GM21723 (cell line): ENCODE results near the gene TTC38.

Experiments used
- ATAC-seq: cut with Tn5 transposase; IDR thresholded peaks from one replicate; pipeline ENCODE4 v1.9.1; 2021; ENCODE audit warnings: mild to moderate bottlenecking, moderate library complexity; ENCODE audit not compliant: unreplicated experiment

Gene TTC38

DNA sequence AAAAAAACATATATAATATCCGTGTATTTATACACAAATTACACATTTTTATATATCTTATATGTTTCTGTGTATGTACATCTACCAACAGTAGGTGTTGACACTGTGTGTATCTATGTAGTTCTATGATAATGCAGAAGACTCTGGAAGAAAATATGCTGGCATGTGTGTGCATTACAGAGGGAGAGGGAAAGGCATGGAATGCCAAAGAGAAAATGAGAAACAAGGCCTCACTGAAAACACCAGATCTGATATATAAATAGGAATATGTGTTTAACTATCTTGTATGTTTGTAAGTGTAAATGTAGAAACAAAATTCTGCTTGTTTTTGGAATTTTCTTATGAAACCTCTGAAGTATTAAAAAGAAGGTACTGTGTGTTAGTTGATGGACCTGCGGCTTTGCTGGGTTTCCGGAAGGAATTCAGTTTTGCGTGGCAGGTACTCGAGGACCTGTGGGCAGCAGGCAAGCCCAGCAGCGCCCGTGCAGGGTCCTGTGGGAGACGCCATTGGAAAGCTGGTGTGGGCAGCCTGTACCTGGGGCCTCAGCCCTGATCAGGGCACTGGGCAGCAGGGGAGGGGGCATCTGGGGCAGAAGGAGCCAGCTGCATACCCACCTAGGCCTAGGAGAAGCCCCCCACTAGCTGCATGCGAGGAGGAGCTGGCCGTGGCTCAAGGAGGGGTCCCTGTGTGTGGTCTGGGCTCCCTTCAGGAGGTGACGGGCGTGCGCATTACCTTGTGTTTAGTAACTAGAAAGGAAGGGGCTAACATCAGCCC, 60.1 kb downstream of the TTC38 start:
- ATAC-seq: no peak

DNA sequence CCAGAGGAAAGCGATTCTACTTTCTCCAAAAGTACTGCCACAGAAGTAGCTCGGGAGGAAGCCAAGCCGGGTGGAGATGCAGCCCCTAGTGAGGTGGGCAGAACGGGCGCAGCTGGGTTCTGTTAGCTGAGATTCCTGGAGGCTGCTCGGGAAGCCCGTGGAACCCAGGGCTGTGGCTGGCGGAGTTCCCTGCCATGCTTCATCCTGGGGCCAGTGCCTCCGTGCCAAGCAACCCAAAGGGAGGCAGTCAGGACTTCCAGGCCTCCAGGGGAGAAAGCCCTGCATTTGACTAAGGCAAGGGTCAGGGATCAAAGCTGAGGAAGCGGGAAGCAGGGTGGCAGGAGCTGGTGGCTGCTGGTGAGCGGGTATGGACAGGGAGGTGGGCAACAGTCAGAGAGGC, 61.0 kb downstream of the TTC38 start:
- no peak for ATAC-seq

DNA sequence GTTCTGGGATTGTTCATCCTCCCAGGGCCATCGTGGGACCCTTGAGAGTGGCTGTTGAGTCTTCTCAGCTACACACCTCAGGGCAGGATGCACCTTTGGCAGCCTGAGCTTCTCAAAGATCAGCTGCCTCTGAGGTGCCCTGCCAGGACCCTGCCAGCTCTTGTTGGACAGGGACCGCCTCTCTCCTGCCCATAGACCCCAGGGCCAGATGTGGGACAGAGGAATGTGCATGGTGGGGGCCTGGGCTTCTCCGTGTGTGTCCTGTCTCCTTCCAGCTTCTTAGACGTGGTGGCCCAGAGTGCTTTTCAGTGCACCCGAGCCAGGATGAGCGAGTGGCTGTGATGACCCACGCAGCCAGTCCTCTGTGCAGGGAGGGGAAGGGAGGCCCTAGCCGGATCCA, 61.8 kb downstream of the TTC38 start:
- ATAC-seq: no peak

DNA sequence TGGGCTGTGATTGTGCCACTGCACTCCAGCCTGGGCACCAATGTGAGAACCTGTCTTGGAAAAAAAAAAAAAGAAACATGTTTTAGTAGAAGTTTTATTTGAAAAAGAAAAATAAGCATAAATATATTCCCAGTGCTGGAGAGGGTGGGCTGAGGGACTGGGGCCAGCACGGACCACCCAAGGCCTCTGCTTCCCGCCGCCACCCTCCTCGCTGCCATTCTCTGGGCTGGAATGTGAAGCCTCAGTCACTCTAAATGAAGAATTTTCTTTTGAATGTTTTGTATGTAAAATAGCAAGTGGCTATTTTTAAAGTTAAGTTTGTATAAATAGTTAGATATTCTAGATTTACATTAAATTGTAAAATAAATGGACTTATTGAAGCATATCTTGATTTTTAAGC, 62.6 kb downstream of the TTC38 start:
- ATAC-seq: no peak

DNA sequence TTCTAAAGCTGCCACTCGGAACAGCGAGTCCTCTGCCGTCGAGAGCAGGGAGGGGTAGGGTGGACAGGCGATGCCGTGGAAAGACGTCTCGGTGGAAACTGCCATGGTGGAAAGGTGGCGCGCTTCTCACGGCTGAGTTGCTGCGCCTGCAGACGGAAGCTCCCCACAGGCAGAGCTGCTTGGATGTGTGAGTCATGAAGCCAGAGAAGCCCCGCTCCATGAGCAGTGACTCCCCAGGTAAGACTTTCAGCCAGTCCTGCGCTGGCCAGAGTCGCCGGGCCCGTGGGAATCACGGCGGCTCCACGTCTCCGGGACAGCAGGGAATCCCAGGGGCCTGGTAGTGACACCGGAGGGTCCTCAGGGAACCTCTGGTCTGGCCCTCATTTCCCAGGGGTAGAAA, 63.7 kb downstream of the TTC38 start:
- ATAC-seq: no peak

DNA sequence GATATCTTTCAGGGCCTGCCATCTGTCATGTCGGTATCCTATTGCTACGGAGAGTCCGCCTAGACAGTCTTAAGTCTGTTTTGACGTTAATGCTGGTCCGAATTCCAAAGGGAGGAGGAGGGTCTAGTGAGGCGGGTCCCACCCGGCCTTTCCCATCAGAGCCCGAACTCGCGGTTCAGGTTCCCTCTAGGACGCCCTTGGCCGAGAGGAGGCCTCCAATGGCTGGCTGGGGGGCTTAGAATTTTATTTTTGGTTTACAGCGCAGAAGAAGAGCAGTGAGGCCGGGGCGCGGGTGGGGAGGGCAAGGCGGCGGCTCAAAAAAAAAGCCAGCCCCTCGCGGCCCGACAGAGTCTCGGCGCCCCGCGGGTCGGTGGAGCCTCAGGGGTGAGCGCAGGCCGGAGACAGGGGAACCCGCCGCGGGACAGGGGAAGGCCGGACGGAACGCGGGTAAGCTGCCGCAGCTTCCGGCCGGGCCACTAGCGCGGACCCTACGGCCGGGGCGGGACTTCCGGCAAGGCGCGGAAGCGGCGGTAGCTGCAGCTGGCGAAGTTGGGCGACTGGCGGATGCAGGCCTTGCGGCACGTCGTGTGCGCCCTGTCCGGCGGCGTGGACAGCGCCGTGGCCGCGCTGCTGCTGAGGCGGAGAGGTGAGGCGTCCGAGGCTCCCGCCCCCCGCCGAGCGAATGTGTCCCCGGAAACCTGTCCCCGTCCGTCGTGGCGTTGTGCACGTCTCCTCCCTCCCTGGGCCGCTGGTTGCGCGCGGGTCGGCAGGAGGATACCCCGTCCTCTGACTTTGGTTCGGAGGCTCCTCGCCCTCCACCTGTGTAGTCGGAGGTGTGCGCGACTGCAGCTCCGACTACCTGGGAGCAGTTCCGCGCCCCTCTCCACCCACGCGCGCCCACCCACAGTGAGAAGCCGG, 67.7 kb downstream of the TTC38 start, which contains the start of gene TRMU:
TSS of gene TRMU (plus strand) at position 514 of the 918 bp plus-strand sequence. CDS start at position 565, 51 bp downstream.
- ATAC-seq: peak; percentile 83

DNA sequence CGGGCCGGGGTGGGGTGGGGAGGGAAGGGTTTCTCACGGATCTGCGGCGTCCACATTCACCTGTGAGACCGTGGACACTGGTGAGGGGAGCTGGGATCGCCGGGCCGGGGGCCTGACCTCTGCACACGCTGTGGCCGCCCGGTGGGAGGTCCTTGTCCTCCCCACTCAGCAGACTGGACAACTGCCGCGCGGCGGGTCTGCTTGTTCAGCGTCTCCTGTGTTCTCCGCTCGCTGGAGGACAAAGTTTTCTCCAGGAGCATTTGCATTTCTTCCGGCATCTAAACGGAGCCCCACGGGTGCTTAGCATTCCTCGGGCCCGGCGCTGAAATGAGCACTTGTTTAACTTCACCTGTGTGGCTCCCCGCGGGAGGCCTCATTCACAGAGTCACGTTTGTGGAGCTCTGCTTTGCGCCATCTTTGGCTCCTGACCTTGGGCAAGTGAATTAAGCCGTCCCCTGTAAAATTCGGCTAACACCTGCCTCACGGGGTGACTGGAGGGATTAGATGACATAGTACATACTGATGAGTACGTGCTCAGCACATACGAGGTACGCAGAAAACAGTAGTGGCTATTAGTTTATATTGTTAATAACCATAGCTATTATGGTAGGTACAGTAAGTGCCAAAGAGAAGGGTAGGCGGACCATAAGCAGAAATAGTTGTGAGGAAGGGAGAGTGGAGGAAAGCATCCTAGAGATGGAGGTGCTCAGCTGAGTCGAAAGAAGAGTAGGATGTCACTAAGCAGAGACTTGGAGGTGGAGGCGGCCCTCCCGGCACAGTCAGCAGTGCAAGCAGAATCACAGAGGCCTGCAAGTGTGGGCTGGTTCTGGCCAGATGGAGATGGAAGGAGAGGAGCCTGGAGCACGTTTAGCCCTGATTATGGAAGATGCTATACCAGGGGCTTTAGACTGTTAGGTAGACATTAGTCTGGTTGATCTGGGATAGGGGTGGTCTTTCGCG, 68.6 kb downstream of the TTC38 start:
- no peak for ATAC-seq

DNA sequence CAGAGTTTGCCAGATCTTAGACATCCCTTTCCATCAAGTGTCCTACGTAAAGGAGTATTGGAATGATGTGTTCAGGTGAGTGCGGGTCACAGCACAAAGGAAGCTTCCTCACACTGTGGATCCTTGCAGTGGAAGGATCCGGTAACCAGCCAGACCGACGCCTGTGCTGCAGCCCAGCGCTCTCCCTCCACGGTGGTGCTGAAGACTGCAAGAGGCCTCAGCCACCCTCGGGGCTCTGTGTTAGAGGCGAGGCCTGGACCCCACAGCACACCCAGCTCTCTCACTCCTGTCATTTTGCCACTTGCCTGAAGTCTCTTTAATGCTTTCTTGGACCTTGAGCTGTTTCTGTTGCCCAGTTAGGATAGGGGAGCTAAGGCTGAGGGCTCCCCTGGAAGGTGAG, 70.1 kb downstream of the TTC38 start:
- ATAC-seq: no peak

DNA sequence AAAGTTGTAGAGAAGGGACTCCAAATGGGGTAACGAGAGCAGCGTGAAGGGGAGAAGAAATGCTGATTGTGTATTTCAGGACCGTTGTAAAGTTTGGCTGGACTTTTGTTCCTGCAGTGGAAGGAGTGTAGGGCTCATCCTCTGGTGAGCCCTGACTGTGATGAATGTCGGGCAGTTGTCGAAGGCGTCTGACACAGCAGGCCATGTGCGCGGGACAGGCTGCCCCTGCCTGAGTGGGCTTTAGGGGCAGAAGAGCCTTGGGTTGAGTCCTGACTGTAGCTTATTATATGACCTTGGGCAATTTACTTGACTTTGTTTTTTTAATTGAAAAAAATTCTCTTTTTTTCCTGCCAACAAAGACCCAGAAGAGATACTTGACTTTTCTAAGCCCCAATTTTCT, 70.8 kb downstream of the TTC38 start:
- no peak for ATAC-seq

DNA sequence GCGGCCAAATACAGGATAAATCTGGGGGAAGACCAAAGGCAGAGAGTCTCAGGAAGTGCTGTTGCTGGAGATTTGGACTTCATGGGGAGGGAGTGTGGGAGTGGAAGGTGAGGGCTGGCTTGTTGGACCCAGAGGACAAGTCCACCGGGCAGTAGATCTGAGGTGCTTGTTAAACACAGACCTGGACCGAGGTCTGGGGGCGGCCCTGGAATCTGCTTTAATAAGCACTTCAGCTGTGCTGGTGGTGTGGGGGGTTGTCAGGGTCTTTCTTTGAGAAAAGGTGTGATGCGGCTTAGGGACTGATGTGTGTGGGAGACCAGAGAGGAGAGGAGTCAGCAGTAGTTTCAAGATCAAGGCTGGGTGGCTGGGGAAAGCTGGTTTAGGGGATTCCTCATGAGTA, 72.1 kb downstream of the TTC38 start:
- ATAC-seq: no peak

DNA sequence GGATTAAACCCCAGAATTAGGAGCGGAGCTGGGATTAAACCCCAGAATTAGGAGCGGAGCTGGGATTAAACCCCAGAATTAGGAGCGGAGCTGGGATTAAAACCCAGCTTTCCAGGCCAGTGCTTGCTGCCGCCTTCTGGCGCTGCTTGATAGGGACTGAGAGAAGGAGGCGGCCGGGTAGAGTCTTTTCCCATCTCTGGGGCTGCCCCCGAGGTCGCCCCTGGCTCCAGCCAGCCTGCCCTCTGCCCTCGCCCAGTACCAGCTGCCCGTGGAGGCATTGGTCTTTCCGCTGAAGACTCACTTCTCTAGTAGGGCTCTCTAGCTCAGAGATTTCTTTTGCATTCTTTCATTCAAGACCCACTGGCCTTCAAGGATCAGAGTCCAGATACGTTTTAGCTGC, 72.9 kb downstream of the TTC38 start:
- ATAC-seq: no peak
